Measurements from ENCODE around the gene CAPN2. TPM values are rescaled to one million over a fixed set of nuclear protein-coding genes. Genes with fewer than 3 reads are reported as not detected.

CAPN2 gene
- total RNA-seq, 2 experiments from 2014 or later = not detected

DNA sequence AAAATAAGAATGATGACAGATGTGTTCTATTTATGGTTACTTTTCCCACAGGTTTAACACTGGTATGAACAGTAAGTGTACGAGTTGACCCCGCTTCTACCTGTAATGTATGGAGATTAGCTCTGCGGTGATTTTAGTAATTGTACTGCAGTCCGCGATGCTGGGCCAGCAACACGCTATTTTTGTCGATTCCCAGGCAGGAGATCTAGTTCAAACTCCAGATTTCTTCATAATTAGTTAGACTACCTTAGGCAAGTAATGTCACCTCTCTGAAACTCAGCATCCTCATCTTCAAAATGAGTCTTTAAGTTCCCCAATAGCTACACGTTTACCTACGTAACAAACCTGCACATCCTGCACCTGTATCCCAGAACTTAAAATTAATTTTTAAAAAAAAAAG lies 111.9 kb downstream of the CAPN2 start:
- Histone ChIP-seq H3K9me2 (ENCODE audit: insufficient read depth, low read length) (no peaks in the 10 kb centered on the region), H3K36me3 (ENCODE audit: insufficient read depth, low read length) (peaks cover 8% of the 10 kb centered on the region), H3K79me2 (ENCODE audit: insufficient read depth, low read depth, low read length) (peaks cover 28% of the 10 kb centered on the region; the same call in 1 of the 2 replicates), H3K27ac (ENCODE audit: low read depth, low read length, poor library complexity, severe bottlenecking) (no peak overlapping the region), H3K9me3 (ENCODE audit: low read length) (no peaks in the 10 kb centered on the region), H2AFZ (ENCODE audit: low read length) (no peak overlapping the region), H4K20me1 (ENCODE audit: insufficient read depth, low read length) (0 out of 2 replicates have a peak, but pooled peaks cover 14% of the 10 kb centered on the region), H3K4me3 (ENCODE audit: low read depth, low read length, poor library complexity, severe bottlenecking) (no peak overlapping the region), H3K4me2 (ENCODE audit: low read length) (no peak overlapping the region), H3K4me1 (ENCODE audit: insufficient read depth, low read length, poor library complexity, severe bottlenecking) (peaks cover 10% of the 10 kb centered on the region)
- CTCF ChIA-PET (ENCODE audit: unreplicated experiment) = interaction anchor here (1.1 kb wide), 1 partner anchor 18 kb away, joined by 4 read pairs; no protein-coding TSS in a partner anchor
- no peak for TF ChIP-seq EZH2phosphoT487 (IDR thresholded peaks at IDR 0.05; ENCODE audit: borderline replicate concordance, low read depth, low read length)
- TF ChIP-seq, protein P1, sequence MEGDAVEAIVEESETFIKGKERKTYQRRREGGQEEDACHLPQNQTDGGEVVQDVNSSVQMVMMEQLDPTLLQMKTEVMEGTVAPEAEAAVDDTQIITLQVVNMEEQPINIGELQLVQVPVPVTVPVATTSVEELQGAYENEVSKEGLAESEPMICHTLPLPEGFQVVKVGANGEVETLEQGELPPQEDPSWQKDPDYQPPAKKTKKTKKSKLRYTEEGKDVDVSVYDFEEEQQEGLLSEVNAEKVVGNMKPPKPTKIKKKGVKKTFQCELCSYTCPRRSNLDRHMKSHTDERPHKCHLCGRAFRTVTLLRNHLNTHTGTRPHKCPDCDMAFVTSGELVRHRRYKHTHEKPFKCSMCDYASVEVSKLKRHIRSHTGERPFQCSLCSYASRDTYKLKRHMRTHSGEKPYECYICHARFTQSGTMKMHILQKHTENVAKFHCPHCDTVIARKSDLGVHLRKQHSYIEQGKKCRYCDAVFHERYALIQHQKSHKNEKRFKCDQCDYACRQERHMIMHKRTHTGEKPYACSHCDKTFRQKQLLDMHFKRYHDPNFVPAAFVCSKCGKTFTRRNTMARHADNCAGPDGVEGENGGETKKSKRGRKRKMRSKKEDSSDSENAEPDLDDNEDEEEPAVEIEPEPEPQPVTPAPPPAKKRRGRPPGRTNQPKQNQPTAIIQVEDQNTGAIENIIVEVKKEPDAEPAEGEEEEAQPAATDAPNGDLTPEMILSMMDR (conservative IDR thresholded peaks at IDR 0.05; ENCODE audit: low read length) = no peak
- POLR2A ChIA-PET = interaction anchor here (1.4 to 2.1 kb wide), 5 partner anchors 9 to 18 kb away, joined by 4 to 9 read pairs (median 5); no protein-coding TSS in a partner anchor
- no TSS peak for BruUV-seq (replicated peaks)
- DNase-seq (ENCODE audit: low spot score) = no peak
- intact Hi-C loops (cut with micrococcal nuclease; ENCODE audit: unreplicated experiment) = no loop called here

DNA sequence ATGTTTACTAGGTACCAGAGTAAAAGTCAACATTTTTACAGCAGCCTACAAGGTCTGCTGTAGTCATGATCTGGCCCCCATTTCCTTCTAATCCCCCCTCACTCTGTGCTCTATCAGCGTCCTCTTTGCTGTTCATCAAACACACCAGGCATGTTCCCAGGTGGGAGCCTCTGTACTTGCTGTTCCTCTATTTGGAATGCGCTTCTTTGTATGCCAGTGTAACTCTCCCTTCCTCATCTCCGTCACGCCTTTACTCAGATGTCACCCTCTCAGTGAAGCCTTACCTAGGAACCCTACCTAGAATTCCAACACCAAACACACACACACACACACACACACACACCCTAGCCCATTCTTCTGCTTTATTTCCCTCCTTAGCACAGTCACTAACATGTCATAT lies 112.4 kb downstream of the CAPN2 start:
- Histone ChIP-seq H3K4me3 (ENCODE audit: low read depth, low read length, poor library complexity, severe bottlenecking) (no peak overlapping the region), H3K27ac (ENCODE audit: low read depth, low read length, poor library complexity, severe bottlenecking) (no peak overlapping the region), H3K4me2 (ENCODE audit: low read length) (no peak overlapping the region), H3K9me3 (ENCODE audit: low read length) (no peaks in the 10 kb centered on the region), H3K79me2 (ENCODE audit: insufficient read depth, low read depth, low read length) (peaks cover 32% of the 10 kb centered on the region; the same call in 1 of the 2 replicates), H3K36me3 (ENCODE audit: insufficient read depth, low read length) (peaks cover 6% of the 10 kb centered on the region), H4K20me1 (ENCODE audit: insufficient read depth, low read length) (0 out of 2 replicates have a peak, but pooled peaks cover 17% of the 10 kb centered on the region), H2AFZ (ENCODE audit: low read length) (no peak overlapping the region), H3K4me1 (ENCODE audit: insufficient read depth, low read length, poor library complexity, severe bottlenecking) (peaks cover 10% of the 10 kb centered on the region), H3K9me2 (ENCODE audit: insufficient read depth, low read length) (no peaks in the 10 kb centered on the region)
- no peak for DNase-seq (ENCODE audit: low spot score)
- intact Hi-C loops (cut with micrococcal nuclease; ENCODE audit: unreplicated experiment) = no loop called here
- ChIA-PET POLR2A (interaction anchor here (0.6 to 2.1 kb wide), 6 partner anchors 10 to 18 kb away, joined by 3 to 9 read pairs (median 4); no protein-coding TSS in a partner anchor), CTCF (ENCODE audit: unreplicated experiment) (interaction anchor here (1.1 kb wide), 1 partner anchor 19 kb away, joined by 4 read pairs; no protein-coding TSS in a partner anchor)
- TF ChIP-seq, protein P1 (conservative IDR thresholded peaks at IDR 0.05; ENCODE audit: low read length) = no peak
- no TSS peak for BruUV-seq (replicated peaks)

Small RNA genes lying within 50 kb of the gene (small RNA-seq; reads per million reads assigned to genes)
- gene RNU6-1248P = not detected

Other genes starting within 250 kb of the CAPN2 start
- not detected in 2 replicates for gene CAPN8, start 46.8 kb upstream of the CAPN2 start, total RNA-seq (2014; rRNA removed; shearing (Covaris generic))
- gene CAPN8, start 46.8 kb upstream of the CAPN2 start, total RNA-seq (2022) = not detected in 2 replicates
- 19.7 and 21.7 TPM in 2 replicates for gene TP53BP2, start 133.4 kb downstream of the CAPN2 start, total RNA-seq (2014; rRNA removed; shearing (Covaris generic))
- 20.6 and 21.1 TPM in 2 replicates for gene TP53BP2, start 133.4 kb downstream of the CAPN2 start, total RNA-seq (2022)

All from OCI-LY7 (cell line).